HEK293 (cell line): Measurements from ENCODE around the gene CHGA.

Experiments used
- CTCF ChIA-PET: fragments of 350-600 bp; formaldehyde crosslinking; extraction: SDS; loops from one replicate; lab custom pipeline; 2021; ENCODE audit warnings: antibody characterized with exemption; lab: Yijun Ruan, JAX
- POLR2A ChIA-PET: fragments of 300-600 bp; formaldehyde crosslinking; extraction: SDS; loops from one replicate; lab custom pipeline; 2020; ENCODE audit warnings: antibody characterized with exemption, inconsistent platforms; lab: Yijun Ruan, JAX
- H3K27ac ChIP-seq: fragments of 200-500 bp; sonication (Bioruptor generic); 2 replicates; pipeline ENCODE4 v1.5.1; 2014; ENCODE audit warnings: low read depth, low read length, control low read depth, inconsistent platforms; ENCODE audit errors: extremely low read depth
- H3K36me3 ChIP-seq, 2 experiments: fragments of 200-500 bp in 1 of 2; sonication (Bioruptor generic) in 1 of 2; 1 replicate in 1 of 2; 2 replicates in 1 of 2; pipeline ENCODE4 v1.5.1; 2014 to 2017; ENCODE audit warnings: inconsistent platforms in 2 of 2, low read length in 2 of 2; ENCODE audit not compliant: control insufficient read depth in 2 of 2, insufficient read depth in 1 of 2
- H3K4me1 ChIP-seq: fragments of 200-500 bp; sonication (Bioruptor generic); 2 replicates; pipeline ENCODE4 v1.5.1; 2014; ENCODE audit warnings: mild to moderate bottlenecking, low read length, inconsistent platforms; ENCODE audit not compliant: control insufficient read depth, insufficient read depth
- H3K4me3 ChIP-seq: 2 replicates; pipeline ENCODE4 v1.5.1; 2011; ENCODE audit warnings: low read depth, mild to moderate bottlenecking, control low read depth, low read length, moderate library complexity
- H3K9me3 ChIP-seq: fragments of 200-500 bp; sonication (Bioruptor generic); 2 replicates; pipeline ENCODE4 v1.5.1; 2014; ENCODE audit warnings: low read depth, low read length, inconsistent platforms; ENCODE audit not compliant: control insufficient read depth, insufficient read depth
- GFI1B ChIP-seq: fragments of 450-650 bp; formaldehyde crosslinking; IDR thresholded peaks from 2 replicates; pipeline ENCODE4 v1.5.1; 2016; ENCODE audit warnings: missing biosample characterization, missing genetic modification characterization
- GLIS1 ChIP-seq: fragments of 450-650 bp; formaldehyde crosslinking; IDR thresholded peaks from 2 replicates; pipeline ENCODE4 v1.5.1; 2016; ENCODE audit warnings: missing biosample characterization, missing genetic modification characterization
- KLF8 ChIP-seq: fragments of 450-650 bp; formaldehyde crosslinking; IDR thresholded peaks from 2 replicates; pipeline ENCODE4 v1.5.1; 2016; ENCODE audit warnings: missing biosample characterization, missing genetic modification characterization
- SP2 ChIP-seq: fragments of 450-650 bp; formaldehyde crosslinking; IDR thresholded peaks from 2 replicates; pipeline ENCODE4 v1.5.1; 2016; ENCODE audit warnings: missing biosample characterization, missing genetic modification characterization
- SP7 ChIP-seq: fragments of 450-650 bp; formaldehyde crosslinking; IDR thresholded peaks from 2 replicates; pipeline ENCODE4 v1.5.1; 2016; ENCODE audit warnings: missing biosample characterization, missing genetic modification characterization
- ZBTB11 ChIP-seq: fragments of 450-650 bp; formaldehyde crosslinking; conservative IDR thresholded peaks from 2 replicates; pipeline ENCODE4 v1.5.1; 2016; ENCODE audit warnings: low read depth, missing biosample characterization, missing genetic modification characterization
- ZFP37 ChIP-seq: fragments of 450-650 bp; formaldehyde crosslinking; IDR thresholded peaks from 2 replicates; pipeline ENCODE4 v1.5.1; 2016; ENCODE audit warnings: missing biosample characterization, missing genetic modification characterization
- ZNF10 ChIP-seq: fragments of 450-650 bp; formaldehyde crosslinking; IDR thresholded peaks from 2 replicates; pipeline ENCODE4 v1.5.1; 2017; ENCODE audit warnings: missing biosample characterization, missing genetic modification characterization
- ZNF155 ChIP-seq: fragments of 450-650 bp; formaldehyde crosslinking; IDR thresholded peaks from 2 replicates; pipeline ENCODE4 v1.5.1; 2016; ENCODE audit warnings: missing biosample characterization, missing genetic modification characterization
- ZNF19 ChIP-seq: fragments of 450-650 bp; formaldehyde crosslinking; IDR thresholded peaks from 2 replicates; pipeline ENCODE4; 2016; ENCODE audit warnings: missing biosample characterization, missing genetic modification characterization, low read depth
- ZNF37A ChIP-seq: fragments of 450-650 bp; IDR thresholded peaks from 2 replicates; pipeline ENCODE4 v1.5.1; 2018; ENCODE audit warnings: missing biosample characterization, missing genetic modification characterization
- ZNF544 ChIP-seq: fragments of 450-650 bp; formaldehyde crosslinking; IDR thresholded peaks from 2 replicates; pipeline ENCODE4 v1.5.0; 2017; ENCODE audit warnings: missing biosample characterization, missing genetic modification characterization
- TF ChIP-seq, protein P1 (sequence below): fragments of 450-650 bp; formaldehyde crosslinking; IDR thresholded peaks from 2 replicates; pipeline ENCODE4 v1.5.1; 2016; ENCODE audit warnings: missing biosample characterization, missing genetic modification characterization
- TF ChIP-seq, protein P2 (sequence below): fragments of 450-650 bp; formaldehyde crosslinking; IDR thresholded peaks from 2 replicates; pipeline ENCODE4 v1.5.1; 2016; ENCODE audit warnings: missing biosample characterization, missing genetic modification characterization
- TF ChIP-seq, protein P3 (sequence below): fragments of 450-650 bp; formaldehyde crosslinking; IDR thresholded peaks from 2 replicates; pipeline ENCODE4 v1.5.1; 2016; ENCODE audit warnings: missing biosample characterization, missing genetic modification characterization

CHGA gene

DNA sequence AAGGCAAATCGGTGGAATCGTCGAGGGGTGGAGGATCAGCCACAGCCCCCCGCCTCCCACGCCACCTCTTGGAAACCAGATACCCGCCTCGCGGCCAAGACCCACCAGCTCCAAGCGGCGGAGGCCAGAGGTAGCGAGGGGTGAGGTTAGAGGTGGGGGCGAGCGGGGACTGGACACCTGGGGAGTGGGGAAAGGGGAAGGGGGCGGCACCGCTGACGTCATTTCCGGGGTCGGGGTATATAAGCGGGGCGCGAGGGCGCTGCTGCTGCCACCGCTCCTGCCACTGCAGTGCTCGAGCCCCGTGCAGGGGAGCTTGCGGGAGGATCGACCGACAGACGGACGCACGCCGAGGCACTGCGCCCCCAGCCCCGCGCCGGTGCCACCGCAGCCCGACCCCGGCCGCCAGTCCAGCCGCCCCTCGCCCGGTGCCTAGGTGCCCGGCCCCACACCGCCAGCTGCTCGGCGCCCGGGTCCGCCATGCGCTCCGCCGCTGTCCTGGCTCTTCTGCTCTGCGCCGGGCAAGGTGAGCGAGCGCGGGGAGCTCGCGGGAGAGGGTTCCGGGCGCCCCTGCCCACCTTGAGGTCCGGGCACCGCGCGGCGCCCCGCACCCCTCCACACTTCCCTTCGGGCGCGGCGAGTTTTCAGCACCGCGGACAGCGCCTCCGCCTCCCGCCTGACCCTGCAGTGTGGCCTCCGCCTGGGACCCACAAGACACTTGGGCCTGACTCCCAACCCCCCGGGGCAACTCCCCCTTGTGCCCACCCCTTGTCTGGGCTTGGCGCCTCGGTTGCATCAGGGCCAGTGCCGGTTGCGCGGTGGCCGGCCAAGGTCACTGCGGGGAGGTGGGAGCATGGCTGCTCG, at the start of gene CHGA (continued):
- TF ChIP-seq ZBTB11 (0 out of 2 replicates have a peak, but pooled peaks have one; percentile 13), SP7 (tag by site-specific recombination) (peak; percentile 25; the same call in 1 of the 2 replicates), GLIS1 (tag by site-specific recombination) (peak; percentile 4), ZNF19 (tag by site-specific recombination) (no peak), KLF8 (tag by site-specific recombination) (peak; percentile 24; the same call in 1 of the 2 replicates), ZNF37A (no peak), ZNF155 (tag by site-specific recombination) (no peak), GFI1B (tag by site-specific recombination) (no peak), SP2 (peak; percentile 41)
- TF ChIP-seq, protein P1, sequence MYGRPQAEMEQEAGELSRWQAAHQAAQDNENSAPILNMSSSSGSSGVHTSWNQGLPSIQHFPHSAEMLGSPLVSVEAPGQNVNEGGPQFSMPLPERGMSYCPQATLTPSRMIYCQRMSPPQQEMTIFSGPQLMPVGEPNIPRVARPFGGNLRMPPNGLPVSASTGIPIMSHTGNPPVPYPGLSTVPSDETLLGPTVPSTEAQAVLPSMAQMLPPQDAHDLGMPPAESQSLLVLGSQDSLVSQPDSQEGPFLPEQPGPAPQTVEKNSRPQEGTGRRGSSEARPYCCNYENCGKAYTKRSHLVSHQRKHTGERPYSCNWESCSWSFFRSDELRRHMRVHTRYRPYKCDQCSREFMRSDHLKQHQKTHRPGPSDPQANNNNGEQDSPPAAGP, result peak; percentile 54; the same call in 1 of the 2 replicates
- TF ChIP-seq, protein P2, sequence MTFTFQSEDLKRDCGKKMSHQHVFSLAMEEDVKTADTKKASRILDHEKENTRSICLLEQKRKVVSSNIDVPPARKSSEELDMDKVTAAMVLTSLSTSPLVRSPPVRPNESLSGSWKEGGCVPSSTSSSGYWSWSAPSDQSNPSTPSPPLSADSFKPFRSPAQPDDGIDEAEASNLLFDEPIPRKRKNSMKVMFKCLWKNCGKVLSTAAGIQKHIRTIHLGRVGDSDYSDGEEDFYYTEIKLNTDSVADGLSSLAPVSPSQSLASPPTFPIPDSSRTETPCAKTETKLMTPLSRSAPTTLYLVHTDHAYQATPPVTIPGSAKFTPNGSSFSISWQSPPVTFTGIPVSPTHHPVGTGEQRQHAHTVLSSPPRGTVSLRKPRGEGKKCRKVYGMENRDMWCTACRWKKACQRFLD (tag by site-specific recombination), result no peak
- TF ChIP-seq, protein P3, sequence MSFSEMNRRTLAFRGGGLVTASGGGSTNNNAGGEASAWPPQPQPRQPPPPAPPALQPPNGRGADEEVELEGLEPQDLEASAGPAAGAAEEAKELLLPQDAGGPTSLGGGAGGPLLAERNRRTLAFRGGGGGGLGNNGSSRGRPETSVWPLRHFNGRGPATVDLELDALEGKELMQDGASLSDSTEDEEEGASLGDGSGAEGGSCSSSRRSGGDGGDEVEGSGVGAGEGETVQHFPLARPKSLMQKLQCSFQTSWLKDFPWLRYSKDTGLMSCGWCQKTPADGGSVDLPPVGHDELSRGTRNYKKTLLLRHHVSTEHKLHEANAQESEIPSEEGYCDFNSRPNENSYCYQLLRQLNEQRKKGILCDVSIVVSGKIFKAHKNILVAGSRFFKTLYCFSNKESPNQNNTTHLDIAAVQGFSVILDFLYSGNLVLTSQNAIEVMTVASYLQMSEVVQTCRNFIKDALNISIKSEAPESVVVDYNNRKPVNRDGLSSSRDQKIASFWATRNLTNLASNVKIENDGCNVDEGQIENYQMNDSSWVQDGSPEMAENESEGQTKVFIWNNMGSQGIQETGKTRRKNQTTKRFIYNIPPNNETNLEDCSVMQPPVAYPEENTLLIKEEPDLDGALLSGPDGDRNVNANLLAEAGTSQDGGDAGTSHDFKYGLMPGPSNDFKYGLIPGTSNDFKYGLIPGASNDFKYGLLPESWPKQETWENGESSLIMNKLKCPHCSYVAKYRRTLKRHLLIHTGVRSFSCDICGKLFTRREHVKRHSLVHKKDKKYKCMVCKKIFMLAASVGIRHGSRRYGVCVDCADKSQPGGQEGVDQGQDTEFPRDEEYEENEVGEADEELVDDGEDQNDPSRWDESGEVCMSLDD (tag by site-specific recombination), result peak; percentile 53; the same call in 1 of the 2 replicates

GRCh38 chr14:92874962-92875661, 47.8 kb upstream of the CHGA start:
- Histone ChIP-seq H3K36me3 (no peaks in the 10 kb centered on the region), H3K9me3 (no peaks in the 10 kb centered on the region), H3K27ac (no peak overlapping the region), H3K4me1 (no peaks in the 10 kb centered on the region), H3K4me3 (no peak overlapping the region)
- CTCF ChIA-PET, result no interaction called here
- TF ChIP-seq ZNF10 (tag by site-specific recombination) (no peak), ZNF544 (tag by site-specific recombination) (no peak), ZFP37 (tag by site-specific recombination) (no peak)
- POLR2A ChIA-PET, result no interaction called here
